ENCODE results near the gene BEGAIN.

Gene BEGAIN

DNA sequence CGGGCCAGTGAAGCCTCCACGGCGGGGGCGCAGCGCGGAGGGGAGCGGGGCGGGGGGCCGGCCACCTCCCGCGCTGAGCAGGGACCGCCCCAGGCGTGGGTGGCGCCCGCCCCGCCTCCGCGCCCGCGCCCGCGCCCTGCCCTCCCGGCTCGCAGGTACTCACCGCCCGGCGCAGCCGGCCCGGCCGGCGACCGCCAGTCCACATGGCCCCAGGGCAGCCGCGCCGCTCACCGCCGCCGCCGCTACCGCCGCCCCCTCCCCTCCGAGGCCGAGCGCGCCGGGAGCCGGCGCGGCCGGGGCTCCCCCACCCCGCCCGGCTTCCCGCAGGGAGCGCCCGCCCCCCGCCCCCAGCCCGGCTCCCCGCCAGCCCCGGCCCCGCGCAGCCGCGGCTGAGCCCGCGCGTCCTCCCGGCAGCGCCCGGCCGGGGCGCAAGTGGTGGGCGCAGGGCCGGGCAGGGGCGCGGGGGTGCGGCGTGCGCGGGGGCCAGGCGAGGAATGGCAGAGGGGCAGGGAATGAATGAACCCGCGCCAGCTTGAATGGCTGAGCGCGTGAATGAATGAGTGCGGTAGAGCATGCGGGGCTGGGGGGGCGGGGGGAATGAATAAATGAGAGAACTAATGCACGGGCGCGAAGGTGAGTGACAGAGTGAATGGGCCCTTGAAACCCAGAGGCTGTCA is at the start of gene BEGAIN:
Gene BEGAIN (minus strand): TSS at position 332 of the 677 bp plus-strand sequence. CDS start 127 bp downstream, at position 205.
- DNase-seq, result peak; percentile 50

DNA sequence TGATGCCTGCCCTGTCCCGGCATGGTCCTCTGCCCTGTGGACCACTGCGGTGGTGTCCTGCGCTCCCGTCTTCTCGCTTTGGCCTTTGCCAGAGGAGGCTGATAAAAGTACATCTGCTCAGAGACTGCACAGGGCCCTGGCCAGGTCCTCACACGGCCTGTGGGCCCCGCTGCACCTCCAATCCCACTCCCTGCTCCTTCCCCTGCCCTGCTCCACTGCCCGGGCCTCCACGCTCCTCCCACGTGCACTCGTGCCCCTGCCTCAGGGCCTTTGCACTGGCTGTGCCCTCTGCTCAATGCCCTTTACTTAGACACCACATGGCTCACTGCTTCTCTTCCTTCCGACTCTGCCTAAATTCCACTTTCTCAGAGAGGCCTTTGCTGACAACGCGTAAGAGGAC is 49.3 kb upstream of the BEGAIN start:
- DNase-seq, result no peak

DNA sequence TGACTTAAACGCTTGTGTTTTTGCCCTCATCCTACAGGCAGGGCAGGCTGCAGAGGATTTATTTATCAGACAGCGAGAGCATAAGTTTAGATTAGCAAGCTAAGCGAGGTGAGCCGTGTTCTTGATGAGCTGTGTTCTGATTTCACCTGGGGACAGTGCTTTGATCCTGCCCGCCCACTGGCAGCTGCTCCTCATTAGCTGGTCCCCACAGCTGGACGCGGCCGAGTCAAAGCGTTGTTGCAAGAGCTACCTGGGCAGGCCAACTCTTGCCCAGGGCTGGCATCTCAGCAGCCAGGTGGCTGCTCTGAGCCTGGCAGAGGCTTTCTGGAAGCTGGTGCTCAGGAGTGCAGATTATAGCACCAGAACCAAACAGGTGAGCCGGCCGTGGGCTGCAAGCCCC is 46.8 kb upstream of the BEGAIN start:
- DNase-seq, result no peak

DNA sequence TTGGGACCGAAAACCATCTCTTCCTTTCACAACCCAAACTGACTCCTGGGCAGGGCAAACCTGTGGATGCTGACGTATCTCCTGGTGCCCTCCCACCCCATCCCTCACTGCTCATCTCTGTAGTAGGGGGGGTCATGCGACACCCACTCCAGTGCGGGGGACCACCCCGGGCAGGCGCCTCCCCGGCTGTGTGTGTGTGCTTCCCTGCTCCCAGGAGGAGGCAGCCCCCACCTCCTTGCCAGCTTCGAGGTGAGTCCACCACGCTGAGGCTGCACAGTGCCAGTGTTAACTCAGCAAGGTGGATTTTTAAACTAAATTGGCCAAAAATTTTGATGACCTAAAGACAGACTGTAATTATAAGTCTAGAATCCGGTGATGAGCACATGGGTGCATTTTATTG is 46.2 kb upstream of the BEGAIN start:
- DNase-seq, result no peak

DNA sequence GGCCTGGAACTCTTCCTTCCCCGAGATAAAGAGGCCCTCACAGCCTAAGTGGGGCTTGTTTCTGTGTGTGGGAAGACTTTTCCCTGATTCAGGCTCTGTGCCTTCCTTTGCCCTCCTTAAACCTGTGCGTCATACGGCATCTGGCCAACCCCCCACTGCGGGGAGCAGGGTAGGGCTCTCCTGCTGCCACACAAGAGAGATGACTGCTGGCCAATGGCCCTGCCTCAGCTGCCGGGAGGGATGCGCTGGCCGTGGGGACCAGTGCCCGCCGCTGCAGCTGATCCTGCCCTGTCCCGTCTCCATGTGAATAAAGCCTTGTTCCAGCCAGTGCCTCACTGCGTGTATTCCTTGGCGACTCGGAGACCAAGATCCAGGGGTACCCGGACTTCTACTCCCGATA is 42.5 kb upstream of the BEGAIN start:
- DNase-seq, result no peak

DNA sequence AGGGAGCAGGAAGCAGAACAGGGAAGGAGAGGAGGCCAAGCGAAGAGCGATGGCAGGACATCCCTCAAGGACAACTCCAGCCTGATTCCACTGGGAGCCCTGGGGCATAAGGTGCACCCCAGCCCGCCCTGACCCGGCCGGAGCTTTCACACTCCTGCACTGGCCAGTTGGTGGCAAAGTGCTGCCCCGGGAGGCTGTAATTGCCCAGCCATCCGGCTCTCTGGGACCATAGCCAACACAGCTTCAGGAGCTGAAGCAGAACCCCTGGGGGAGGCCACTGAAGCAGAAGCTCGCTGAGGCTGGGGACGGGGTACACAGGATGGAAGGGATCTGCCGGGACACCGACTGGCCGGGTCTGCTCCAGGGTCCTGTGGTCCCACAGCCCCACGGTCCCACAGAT is 41.9 kb upstream of the BEGAIN start:
- DNase-seq, result no peak

- no peak for DNase-seq
These were observed 41.0 kb upstream of the BEGAIN start for GRCh38 chr14:100628225-100628624.

DNA sequence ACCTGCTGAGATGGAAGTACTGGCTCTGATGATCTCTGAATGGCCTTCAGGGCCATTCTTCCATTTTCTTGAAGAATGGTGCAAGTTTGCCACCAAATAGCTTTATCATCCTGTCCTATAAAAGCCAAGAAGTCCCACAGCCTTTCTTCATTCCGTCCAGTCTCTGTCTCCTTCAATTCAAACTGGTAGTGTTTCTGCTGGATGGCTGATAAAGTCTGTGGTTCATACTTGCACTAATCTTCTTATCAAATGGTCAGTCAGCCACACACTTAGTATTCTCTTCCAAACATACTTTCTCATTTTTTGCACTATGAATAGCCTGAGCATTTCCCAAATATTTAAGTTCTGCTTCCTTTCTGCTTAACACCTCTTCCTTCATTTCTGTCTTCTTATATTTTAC is 39.4 kb upstream of the BEGAIN start:
- no peak for DNase-seq

DNA sequence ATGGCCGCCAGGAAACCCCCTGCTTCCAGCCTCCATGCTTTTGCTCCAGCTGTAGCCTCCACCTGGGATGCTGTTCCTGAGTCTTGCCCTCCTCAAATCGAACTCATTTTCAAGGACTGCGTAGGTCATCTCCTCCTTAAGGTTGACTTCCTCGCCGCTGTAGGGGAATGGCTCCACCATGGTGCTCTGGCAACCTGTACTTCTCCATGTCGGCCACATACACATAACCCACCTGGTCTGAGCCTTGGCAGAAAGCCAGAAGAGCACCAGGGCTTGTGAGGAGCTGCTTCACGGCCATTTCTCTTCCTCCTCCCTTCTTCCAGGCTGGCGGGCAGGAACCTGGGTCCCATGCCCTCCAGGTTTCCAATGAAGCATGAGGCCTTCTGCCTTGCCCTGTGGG is 36.7 kb upstream of the BEGAIN start:
- DNase-seq, result no peak

- no peak for DNase-seq
These were observed 36.3 kb upstream of the BEGAIN start for GRCh38 chr14:100623557-100623956.

GRCh38 chr14:100622708-100623485 is 35.7 kb upstream of the BEGAIN start:
- DNase-seq, result no peak

DNA sequence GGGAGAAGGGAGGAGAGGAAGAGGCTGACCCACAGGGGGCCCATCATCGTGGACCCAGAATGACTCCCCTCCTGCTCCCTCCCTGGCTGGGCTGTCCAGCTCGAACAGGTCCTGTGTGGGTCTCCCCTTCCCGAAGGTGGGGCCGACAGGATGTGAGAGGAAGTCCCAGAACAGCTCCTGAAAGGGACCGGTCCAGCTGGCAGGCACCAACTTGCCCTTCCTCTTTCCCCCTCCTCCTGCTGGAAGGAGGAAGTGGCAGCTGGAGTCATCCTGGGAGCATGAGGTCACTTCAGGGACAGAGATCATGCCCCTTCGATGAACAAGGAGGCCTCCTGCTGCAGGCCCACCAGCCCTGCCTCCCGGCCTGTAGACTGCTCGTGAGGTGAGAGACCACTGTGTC is 35.0 kb upstream of the BEGAIN start:
- no peak for DNase-seq

GRCh38 chr14:100621806-100622205 is 34.6 kb upstream of the BEGAIN start:
- DNase-seq, result no peak

DNA sequence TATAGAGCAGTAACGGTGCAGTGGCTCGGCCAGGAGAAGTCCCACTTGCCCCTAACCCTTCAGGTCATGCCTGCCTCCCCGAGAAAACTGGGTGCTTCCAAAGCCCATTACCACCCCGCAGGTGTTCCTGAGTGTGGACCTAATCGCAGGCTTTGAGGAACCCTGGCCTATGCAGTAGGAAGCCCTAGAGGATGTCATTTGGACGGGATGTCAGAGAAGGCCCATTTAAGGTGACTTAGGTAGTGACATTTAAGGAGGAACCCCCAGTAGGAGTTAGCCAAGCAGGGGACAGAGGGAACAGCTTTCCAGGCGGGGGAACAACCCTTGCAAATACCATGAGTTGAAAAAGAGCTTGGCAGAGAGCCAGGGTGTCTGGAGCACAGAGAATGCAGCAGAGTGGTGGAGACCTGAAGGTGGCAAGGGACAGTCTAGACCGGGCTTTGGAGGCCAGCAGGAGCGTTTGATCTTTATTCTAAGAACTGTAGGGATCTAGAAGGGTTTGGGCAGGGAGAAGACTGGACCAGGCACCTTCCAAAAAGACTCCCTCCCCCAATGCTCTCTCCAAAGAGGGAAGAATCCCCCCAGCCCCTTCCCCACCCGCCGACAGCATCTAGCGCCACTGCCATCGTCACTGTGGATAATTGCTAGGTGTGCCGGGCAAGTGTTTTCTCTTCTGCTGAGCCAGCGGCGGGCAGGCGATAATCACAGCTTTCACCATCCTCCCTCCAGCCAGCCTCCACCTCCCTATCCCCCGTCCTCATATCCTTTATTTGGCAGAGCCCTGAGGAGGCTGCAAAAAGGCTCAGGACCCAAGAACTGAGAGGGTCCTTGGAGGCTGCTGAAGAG is 33.3 kb upstream of the BEGAIN start:
- no peak for DNase-seq

DNA sequence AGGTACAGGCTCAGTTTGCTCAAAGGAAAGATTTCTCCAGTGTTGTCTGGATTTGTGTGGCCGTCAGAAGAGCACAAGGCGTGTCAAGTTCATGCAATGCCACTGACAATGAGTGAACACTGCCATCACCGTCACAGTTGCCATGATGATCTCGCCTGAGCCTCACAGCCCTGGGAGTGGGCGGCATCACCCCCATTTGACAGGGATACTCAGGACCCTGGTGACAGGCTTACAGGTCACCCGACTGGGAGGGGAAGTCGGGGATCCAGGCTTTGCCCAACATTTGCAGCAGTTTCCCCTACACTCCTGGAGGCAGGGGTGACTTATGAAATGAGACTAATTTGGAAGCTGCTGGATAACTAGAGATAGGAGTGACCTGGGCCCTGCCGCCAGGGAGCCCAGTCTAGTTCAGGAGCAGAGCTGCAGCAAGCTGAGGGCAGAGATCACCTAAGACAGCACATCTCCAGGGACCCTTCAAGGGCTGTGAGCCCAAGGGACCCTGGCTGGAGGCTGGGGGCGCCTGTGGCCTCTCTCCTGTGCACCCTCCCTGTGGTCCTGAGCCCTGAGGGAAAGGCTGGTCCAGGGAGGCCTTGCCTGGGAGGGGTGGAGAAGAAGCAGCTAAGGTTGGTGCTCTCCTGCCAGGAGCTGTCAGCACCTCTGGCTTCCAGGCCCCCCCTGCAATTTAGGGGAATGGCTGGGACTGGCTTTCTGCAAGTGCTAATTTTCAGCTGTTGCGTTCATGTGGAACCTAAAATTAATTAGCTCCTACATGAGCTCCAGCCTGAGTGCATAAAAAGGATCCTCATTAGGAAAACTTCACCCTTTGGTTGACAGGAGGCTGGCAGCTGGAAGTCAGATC is 32.4 kb upstream of the BEGAIN start:
- DNase-seq, result no peak

DNA sequence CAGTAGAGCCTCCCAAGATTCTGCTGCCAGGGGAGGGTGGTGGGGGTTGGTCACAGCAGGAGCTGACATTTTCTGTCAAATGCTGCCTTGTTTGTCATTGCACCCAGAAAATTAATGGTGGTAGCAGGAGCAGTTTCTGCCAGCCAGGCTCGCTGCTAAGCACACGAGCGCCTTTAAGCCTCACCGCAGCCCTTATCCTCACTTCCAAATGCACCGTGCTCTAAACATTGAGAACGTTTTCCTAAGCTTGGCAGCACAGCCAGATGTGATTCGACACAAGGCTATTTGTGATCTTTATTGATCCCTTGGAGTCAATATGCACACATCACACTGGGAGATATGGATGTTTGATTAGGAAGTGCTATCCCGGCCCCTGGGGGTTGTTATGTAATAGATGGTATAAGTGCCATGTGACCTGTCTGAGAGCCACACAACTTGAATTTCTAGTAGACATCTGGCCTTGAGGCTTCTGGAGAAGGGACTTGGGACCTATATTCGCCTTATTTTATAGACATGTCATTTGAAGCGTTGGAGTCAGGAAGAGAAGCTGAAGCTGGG is 31.6 kb upstream of the BEGAIN start:
- DNase-seq, result no peak

GRCh38 chr14:100618318-100618693 is 31.1 kb upstream of the BEGAIN start:
- DNase-seq, result no peak

DNA sequence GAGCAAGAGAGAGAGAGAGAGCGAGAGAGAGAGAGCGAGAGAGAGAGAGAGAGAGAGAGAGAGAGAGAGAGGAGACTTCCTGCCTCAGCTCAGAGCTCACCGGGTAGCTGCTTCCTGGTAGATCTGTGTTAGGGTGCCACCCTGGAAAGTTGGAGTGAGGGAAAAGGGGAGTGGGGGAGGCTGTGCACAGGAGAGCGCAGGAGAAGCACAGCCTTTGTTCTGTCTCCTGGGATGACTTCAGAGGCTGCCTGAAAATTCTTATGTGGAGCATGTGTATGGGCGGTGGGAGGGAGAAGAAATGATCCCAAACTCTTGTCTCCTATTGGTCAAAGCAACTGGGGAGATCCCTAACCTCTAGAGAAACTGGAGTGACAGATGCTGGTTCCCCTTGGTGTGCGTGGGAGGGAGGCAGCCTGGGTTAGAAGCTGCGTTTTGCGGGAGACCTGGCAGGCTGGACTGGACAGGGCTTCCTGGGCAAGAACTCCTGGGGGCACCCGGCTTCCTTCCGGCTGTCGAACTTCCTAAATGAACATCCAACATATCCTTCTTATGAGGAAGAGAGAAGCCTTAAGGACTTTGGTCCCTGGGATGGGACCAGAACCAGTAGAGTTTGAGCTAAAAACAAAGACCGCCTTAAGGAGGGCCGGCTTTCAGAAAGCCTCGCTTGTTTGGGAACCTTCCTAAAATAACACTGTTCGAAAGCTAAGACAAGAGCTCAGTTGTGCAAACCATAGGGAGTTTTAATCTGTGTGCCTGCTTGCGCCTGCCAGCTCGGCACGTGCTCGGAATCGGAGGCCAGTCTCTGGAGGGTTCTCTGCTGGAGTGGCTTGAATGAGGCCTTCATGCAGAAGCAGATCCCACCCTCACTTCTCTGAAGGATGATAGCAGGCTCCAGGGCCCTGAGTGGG is 30.4 kb upstream of the BEGAIN start:
- DNase-seq, result no peak

DNA sequence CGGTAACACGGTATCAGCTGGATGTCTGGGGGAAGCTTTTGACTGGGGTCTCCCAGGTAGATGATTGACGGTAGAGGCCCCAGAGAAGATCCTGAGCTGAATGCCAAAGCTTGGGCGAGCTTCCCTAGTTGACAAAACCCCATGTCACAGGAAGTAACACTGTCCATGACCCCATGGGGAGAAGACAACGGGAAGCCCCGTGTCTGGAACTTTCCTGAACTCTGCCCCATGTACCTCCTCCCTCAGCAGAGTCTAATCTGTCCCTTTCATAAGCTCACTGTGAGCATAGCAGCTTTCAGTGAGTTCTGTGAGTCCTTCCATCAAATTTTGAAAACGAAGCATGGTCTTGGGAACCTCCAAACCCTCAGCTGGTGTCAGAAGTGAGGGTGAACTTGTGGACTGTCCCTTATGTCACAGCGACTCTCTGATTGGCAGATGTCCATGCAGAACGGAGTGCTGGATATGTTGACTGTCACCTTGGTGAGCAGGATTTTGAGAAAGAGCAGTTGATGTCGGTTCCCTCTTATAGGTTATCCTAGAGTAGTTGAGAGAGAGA is 29.7 kb upstream of the BEGAIN start:
- DNase-seq, result no peak

GRCh38 chr14:100615736-100616695 is 28.8 kb upstream of the BEGAIN start:
- no peak for DNase-seq
